Cortex of kidney (tissue), 1 donor: ENCODE data around the gene CEP83.

Experiments
- DNase-seq: peaks from one replicate; lab custom pipeline; 2025; lab: John Stamatoyannopoulos, UW

Gene CEP83

DNA sequence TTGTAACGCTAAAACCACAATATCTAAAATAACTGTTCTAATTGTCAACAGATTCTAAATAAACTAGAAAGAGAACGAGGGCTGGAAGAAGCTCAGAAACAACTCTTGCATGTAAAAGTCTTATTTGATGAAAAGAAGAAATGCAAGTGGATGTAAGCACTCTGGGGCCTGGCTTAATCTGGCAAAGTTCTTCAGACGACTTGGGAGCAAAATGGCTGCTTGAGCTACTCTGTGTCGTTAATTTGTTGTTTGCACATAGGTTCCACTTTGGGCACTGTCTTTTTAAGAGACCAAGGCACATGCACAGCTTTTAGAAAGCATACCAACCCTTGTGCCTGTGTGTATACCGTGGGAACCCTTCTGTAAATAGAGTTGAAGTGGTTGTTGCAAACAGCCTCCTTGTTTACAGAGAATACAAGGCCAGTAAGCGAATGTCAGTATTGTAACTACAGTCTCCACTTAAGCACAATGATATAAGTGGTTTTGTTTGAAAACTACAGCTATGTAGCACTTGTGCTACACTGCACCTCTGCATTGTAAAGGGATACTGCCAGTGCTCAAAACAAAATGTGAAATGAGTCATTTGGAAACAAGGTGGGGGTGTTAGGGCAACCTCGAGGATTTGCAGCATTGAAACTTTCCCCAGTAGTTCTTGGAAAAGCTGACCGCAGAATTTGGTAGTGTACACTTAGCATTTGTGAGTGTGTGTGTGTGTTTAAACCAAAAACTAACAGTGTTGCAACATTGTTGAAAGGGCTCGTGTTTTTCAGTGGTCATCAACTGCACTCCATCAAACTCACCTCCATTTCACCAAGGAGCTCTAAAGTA is 154.3 kb downstream of the CEP83 start:
- DNase-seq, result no peak

DNA sequence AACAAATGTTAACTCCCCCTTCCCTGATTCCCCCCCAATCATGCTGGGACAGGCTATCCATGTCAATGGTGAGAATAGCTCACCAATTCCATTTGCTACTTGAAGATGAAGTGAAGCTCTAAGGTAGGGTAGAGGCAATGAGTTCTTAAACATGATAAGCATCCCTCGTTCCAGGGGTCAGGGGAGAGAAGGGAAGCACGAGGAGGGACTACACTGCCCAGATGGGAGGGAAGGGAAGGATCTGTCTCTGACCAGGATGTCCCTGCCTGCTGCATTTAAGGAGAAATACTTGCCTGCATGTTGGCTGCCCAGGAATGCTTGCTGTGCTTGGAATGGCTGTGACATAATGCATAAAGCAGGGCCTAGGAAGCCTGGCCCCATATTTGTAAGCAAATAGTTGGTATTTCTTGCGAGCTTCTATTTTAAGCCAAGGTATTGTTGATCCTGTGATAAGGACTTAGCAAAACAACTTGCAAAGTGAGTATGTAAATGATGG is 155.1 kb downstream of the CEP83 start:
- no peak for DNase-seq

DNA sequence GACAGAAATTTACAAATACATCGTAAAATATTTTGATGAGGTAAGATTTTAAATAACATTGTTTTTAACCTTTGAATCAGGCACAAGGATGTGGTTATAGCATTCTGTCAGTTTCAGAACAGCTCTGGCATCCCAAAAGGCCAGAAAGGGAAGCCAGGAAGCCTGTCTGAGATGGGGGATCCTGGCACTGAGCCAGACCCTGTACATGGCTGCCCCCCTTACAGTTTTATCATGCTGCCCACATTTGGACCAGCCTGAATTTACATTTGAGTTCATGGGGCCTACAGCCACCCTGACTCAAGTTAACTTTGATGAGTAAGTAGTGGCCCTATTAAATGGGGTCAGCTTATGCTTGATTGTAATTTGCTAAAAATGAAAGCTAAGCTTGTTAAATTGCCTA is 155.7 kb downstream of the CEP83 start:
- no peak for DNase-seq

DNA sequence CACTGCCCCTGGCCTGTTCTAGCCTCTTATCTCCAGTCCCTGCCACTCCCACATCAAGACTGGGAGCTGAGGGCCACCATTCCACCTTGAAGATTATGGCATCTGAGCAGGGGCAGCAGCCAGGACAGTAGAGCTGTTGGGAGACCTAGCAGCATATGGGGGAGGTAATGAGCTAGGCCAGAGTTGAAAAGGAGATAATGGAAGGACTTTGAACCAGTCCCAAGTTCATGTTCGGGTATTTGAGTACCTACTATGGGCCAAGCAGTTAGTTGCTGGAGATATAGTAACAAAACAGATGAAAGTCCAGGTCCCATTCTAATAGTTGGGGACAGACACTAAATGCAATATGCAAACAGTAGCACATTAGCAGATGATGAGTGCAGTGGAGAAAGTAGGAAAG is 159.8 kb downstream of the CEP83 start:
- no peak for DNase-seq

DNA sequence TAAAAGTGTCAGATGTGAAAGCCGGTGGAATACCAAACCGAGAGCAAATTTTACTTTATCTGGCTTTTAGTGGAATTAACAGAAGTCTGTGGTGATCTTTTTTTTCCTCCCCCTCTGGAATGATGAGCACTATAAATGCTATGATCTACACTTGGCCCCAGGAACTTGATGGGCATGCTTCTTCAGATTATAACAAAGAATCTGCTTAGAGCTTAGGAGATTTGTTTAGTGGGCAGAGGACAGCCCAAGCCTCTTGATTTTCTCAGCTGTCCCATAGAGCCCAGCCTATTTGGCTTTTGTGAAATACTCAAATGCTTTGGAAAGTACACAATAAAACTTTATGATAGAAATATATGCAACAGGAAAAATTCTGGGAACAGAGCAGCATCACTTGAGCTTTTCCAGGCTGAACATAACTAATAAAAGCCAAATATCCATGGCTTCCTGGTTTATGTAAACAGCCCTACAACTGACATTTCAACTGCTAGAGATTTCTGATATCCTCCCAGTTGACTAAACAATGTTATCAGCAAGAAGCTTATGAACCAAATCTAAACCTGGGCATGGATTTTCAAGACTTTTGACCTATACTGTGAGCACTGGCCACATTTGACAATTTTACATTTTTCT is 161.7 kb downstream of the CEP83 start:
- no peak for DNase-seq

DNA sequence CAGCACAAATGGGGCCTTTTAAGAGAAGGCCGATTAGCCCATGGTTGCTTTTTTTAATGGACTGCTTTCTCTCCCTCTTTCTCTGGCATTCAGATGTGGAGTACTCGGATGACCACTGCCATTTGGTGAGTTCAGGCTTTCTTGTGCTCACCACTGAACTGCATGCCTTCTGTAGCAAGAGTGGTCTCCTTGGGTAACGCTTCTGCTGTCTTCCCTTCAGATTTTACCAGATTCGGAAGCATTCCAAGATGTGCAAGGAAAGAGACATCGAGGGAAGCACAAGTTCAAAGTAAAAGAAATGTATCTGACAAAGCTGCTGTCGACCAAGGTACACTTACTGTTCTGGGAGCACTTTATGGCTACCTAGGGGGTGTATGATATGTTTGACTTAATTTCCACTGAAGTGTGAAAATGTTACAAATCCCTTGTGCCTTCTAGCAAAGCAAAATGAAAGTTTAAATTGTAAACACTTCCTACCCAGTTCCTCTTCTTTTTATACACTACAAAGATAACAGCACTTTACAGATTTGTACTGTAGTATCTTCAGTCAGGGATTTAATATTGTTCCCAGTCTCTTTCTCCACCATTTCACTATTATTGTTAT is 162.5 kb downstream of the CEP83 start:
- no peak for DNase-seq

DNA sequence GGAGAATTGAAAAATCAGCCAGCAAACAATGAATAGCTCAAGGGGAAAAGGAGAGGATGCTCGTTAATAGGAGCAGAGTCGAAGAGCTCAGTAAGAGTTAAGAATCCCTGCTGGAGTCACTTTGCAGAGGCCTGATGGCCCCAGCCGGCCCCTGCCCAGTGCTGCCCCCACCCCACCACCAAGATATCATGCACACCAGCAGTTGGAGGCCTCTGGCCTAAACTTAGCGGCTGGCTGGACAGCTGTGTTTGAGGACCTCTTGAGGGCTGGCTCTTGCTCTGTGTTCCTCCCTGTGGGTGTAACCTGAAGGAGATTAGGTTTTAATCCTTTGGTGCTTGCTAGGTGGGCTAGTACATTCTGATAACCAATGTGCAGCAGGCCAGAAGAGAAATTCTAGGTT is 169.3 kb downstream of the CEP83 start:
- no peak for DNase-seq

DNA sequence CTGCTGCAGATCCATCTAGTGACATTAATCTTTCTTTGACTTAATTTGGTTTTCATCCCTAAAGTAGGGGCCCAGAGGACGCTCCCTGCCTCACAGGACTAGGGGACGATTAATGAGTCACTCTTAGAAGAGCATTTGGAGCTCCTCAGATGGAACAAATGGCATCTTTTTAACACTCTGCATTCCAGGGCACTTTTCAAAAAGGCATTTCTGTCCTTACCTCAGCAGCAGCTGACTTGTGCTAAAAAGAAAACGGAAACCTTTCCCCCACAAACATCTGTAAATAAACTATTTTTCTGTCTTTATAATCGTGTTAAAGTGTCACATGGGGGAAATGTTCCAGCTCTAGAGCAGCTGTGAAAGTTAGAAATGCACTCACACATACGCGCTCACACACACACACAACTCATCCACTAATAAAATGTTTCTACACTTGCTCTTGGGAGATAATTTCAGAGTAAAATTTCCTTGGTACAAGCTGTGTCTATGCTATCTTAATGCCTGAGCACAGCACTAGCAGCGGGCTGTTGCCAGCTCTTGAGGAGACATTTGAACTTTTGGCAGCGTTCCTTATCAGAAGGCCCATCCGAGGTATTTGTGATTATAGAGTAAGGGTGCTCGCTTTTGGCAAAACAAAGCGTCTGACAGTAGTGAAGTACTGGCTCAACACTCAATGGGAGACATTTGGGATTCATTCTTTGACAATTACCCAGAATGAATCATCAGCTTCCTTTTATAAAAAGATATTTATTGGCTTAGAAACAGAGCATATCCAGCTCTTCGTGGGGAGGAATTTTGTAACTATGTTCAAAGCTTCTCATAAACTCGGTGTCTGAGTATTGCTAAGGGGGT is 170.0 kb downstream of the CEP83 start:
- DNase-seq, result no peak

DNA sequence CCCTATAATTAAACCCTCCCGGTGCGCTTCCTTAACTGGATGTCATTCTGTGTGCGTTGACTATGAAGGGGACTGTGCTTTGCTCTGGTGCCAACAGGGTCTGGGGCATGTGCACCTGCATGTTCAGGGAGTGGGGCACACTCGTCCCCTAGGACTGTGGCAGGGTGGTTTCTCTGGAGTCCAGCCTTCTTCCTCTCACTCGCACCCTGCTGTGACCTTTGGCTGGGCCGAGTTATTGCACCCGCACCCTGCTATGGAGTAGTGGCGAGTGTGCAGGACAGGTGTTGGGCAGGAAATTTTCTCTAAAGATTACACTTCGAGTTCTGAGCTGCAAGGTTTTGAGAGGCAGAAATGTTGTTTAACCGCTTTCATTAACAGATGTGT is 172.4 kb downstream of the CEP83 start:
- no peak for DNase-seq

DNA sequence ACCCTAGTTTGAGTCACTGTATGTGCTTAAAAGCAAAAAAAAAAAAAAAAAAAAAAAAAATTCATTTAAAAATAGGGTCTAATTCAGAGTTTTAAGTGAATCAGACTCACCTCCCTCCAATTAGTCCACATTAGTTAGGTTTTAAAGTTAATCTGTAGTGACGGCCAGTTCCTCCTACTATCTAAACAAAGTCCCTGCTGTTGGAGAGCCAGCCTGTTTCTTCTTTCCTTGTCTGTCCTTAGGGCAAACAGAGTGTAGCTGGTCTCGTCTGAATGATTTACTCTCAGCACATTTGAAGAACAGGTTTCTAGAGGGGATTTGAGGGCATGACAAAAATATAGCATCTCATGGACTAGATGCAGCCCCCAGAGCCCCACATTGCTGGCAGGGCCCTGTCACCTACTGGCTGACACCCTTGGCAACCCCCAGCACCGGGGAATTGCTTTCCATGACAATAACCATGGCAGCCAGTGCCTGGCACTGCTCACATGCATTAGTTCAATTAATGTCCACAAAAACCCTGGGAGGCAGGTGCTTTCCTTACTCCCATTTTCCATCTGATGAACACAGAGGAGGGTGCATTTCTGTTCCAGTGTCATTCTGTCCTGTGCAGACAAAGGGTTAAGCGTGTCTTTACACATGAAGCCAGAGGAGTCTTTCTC is 173.0 kb downstream of the CEP83 start:
- DNase-seq, result no peak

DNA sequence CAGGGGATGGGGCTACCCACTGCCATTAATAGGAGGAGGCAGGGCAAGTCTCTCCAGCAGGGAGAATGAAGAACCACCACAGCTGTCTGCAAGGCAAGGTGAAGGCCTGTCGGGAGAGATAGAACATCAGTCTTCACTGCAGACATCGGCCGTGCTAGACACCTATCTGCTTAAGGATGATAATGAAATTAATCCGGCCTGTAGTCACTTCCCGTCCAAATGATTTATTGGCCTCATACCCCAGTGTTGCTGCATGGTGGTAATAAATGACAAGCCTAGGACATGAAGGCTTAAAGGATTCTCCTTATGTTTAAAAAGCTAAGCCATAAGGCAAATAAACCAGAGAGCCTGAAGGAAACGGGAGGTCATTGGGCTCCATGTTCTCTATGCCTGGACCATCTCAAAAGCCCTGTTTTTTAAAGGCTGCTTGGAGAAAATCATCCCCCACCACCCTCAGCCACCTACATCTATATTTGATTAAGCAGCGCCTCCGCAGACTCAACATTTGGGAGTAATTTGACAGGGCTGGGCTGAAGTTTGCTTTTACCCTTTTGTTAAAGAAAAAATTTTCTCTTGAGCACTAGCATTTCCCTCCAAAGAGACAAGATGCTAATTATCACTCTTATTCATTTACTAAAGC is 173.6 kb downstream of the CEP83 start:
- DNase-seq, result no peak

DNA sequence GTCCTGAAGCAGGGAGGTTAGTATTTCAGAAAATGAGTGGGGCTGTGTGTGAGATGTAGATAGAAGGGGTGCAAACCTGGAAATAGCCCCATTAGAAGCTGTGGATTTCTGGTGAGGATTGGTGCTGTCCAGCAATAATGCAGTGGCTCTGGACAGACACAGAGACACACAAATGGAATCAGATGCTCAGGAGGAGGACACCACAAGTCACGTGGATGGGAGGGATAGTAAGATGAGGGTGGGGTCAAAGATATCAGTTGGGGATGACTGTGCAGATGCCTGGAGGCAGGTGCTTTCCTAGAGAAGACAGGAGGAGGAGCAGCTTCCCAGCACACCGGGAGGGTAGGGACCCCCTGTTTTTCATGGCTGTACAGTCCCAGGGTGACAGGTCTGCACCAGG is 174.8 kb downstream of the CEP83 start:
- no peak for DNase-seq

DNA sequence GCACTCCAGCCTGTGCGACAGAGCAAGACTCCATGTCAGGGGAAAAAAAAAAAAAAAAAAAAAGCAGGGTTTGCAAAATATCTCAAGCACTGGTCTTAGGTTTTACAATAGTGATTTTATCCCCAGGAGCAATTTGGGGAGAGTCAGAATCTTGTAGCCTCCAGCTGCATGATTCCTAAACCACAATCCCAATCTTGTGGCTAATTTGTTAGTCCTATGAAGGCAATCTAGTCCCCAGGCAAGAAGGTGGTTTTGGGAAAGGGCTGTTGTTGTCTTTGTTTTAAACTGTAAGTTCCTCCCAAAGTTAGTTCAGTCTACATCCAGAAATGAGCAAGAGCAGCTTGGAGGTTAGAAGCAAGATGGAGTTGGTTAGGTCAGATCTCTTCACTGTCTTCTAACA is 175.6 kb downstream of the CEP83 start:
- no peak for DNase-seq

DNA sequence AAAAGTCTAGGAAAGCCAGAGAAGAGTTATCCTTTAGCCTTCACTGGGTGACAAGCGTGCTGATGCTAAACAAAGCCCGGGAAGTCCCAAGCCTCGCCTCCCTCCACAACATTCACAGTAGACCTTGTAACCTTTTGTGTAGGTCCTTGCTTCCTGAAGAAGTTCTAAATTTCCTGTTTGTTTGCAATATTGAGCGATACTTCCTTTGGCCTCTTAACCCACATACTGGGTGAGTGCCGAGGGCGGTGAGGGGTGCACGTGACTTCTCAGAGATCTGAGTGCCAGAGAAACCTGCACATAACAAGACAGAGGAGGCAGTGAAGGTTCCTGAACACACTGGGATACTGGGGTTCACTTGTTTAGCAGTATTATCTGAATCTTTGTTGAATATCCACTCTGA is 177.0 kb downstream of the CEP83 start:
- no peak for DNase-seq

DNA sequence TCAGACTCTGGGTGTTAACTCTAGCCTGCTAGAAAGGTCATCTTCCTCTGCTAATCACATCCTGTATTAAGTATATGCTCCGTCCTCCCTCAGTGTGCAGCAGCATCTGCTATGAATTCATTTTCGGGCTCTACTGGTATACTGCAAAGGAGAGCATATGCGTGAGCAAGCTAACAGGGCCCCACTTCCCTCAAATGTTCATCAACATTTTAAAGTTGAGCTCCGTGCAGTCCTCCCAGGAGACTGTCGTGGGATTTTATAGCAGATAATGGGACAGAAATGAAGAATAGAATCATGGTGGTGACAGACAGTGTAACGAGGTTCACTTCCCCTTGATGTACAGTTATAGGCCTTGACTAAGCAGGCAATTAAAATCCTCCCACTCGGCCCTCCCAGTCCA is 179.6 kb downstream of the CEP83 start:
- no peak for DNase-seq

DNA sequence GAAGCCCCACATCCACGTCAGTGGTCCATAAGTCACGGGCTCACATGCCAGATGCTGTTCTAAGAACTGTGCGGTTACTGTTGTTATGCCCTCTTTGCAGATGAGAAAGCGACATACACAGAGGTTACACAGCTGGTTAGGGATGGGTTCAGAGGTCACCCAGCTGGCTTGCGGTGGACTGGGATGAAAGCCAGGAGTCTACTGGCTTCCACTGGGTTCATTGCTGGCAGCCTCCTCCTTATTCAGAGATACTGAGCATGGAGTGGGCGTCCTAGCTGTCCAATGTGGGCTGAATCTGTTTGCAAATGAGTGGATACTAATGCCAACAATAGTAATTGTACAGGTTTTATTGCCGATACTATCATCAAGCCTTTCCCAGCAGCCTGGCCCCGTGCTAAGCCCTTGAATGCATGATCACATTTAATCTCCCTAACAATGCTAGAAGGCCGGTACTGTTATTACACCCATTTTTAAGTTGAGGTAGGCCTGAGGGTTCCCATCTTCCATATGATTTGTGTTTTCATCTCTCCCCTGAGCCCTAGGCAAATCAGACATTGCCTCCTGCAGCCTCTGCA is 182.2 kb downstream of the CEP83 start:
- DNase-seq, result no peak

DNA sequence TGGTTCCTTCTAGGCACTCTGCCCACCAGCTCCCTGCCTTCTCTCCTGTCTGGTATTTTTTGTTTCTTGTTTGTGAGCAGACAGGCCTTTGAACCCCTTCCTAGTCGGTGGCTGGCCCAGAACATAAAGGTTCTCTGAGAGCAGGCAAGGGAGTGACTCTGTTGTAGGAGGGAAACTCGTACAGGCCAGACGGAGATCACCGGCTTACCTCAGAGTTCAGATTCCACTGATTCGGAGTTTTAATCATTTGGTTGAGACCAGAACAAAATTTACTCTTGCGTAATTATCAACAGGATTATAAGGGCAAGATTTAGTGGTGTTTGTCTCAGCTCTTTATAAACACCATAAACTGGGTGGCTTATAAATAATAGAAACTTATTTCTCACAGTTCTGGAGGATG is 182.9 kb downstream of the CEP83 start:
- no peak for DNase-seq

DNA sequence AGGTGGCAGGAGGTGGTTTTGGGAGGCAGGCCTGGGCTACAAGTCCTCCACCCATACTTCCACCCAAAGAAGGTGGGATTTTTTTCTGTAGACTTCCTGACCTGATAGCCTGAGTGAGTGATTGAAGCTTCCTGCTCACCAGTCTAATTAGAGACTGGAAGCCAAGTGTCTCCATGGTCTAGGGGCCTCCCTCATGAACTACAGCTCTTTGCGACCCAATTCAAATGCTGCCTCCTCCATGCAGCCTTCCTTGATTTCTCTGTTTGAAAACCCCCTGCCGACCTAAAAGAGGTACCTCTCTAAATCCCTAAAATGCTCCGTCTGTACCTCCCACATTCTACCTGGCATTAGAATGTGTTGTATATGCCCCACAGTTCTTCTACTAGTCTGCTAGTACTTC is 186.4 kb downstream of the CEP83 start:
- DNase-seq, result no peak

DNA sequence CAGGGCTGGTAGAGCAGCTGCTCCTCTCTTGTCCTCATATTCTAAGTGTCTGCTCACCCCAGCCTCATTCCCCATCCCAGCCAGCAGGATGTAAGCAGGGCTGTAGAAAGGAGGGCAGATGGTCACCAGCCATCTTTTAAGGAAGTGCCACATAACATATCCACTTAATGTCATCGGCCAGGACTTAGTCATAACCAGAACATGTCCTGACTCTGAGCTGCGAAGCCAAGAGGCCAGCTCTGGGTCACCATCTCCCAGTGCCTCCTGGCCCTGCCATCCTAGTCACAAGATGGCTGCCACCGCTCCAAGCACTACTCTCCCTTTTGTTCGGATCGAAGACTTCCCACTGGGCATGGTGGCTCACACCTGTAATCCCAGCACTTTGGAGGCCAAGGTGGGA is 187.4 kb downstream of the CEP83 start:
- no peak for DNase-seq

DNA sequence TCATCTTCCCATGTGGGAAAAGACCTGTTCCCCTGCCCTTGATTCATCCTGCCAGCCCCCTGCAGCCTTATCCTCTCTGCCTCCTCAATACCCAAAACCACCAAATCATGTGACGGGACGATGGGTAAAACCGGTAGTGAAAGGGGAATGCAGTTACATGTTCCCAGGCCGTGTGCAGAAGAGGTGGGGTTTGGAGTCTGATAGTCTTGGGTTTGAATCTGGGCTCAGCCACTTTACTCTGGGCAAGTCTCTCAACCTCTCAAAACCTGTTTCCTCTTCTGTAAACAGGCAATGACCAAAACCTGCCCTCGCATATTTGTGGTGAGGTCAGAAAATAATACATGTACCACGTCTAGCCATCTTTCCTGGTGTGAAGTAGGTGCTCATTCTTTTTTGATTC is 188.3 kb downstream of the CEP83 start:
- DNase-seq, result no peak
